Neural cell (in vitro differentiated cells): ENCODE results near the gene ITGB4. TPM values are rescaled to one million over a fixed set of nuclear protein-coding genes. Genes with fewer than 3 reads are reported as not detected.

Experiments used
- H2AFZ ChIP-seq: fragments of 200-600, 300-800 bp; sonication (generic), shearing (Covaris generic); 2 replicates; pipeline ENCODE4 v1.6.0; 2014; ENCODE audit warnings: low read depth, mild to moderate bottlenecking, antibody characterized with exemption, low read length, moderate library complexity
- H3F3A ChIP-seq: fragments of 200-600 bp; shearing (Covaris generic); 2 replicates; pipeline ENCODE4 v1.6.1; 2016; ENCODE audit warnings: mild to moderate bottlenecking, moderate library complexity, mixed read lengths, antibody characterized with exemption, low read length; ENCODE audit not compliant: insufficient read depth, poor library complexity, severe bottlenecking
- H3K27ac ChIP-seq: fragments of 200-600, 300-800 bp; sonication (generic), shearing (Covaris generic); 2 replicates; pipeline ENCODE4 v1.5.1; 2014; ENCODE audit warnings: mild to moderate bottlenecking, low read length, moderate library complexity
- H3K27me3 ChIP-seq: fragments of 300-800, 200-600 bp; sonication (generic), shearing (Covaris generic); 2 replicates; pipeline ENCODE4 v1.6.0; 2014; ENCODE audit warnings: mild to moderate bottlenecking, low read depth, low read length, moderate library complexity; ENCODE audit not compliant: insufficient read depth
- H3K36me3 ChIP-seq: fragments of 300-800, 200-600 bp; sonication (generic), shearing (Covaris generic); 2 replicates; pipeline ENCODE4 v1.5.1; 2014; ENCODE audit warnings: mild to moderate bottlenecking, antibody characterized with exemption, low read length, moderate library complexity; ENCODE audit not compliant: insufficient read depth
- H3K4me2 ChIP-seq: fragments of 300-800, 200-600 bp; sonication (generic), shearing (Covaris generic); 2 replicates; pipeline ENCODE4 v1.6.0; 2014; ENCODE audit warnings: mild to moderate bottlenecking, low read length
- H3K4me3 ChIP-seq: fragments of 300-800, 200-600 bp; sonication (generic), shearing (Covaris generic); 2 replicates; pipeline ENCODE4 v1.5.1; 2014; ENCODE audit warnings: mild to moderate bottlenecking, low read length, moderate library complexity
- H3K79me2 ChIP-seq: fragments of 200-600 bp; shearing (Covaris generic); replicated peaks from 2 replicates; pipeline ENCODE4 v1.6.0; 2014; ENCODE audit warnings: mild to moderate bottlenecking, low read length, moderate library complexity; ENCODE audit not compliant: insufficient read depth
- H3K9ac ChIP-seq: fragments of 300-800, 200-600 bp; sonication (generic), shearing (Covaris generic); 2 replicates; pipeline ENCODE4 v1.6.1; 2016; ENCODE audit warnings: mild to moderate bottlenecking, low read length, mixed read lengths
- H3K9me2 ChIP-seq: fragments of 200-600 bp; shearing (Covaris generic); 2 replicates; pipeline ENCODE4 v1.6.1; 2016; ENCODE audit warnings: mild to moderate bottlenecking, low read length, mixed read lengths; ENCODE audit not compliant: insufficient read depth
- H3K9me3 ChIP-seq: fragments of 200-600, 300-800 bp; sonication (generic), shearing (Covaris generic); 2 replicates; pipeline ENCODE4 v1.6.1; 2016; ENCODE audit warnings: mild to moderate bottlenecking, mixed run types, low read length, moderate library complexity, mixed read lengths
- H4K20me1 ChIP-seq: fragments of 200-600 bp; shearing (Covaris generic); 2 replicates; pipeline ENCODE4 v1.6.1; 2016; ENCODE audit warnings: mild to moderate bottlenecking, mixed run types; ENCODE audit not compliant: insufficient read depth
- EP300 ChIP-seq: fragments of 450-650 bp; conservative IDR thresholded peaks from 2 replicates; pipeline ENCODE4 v1.6.1; 2014; ENCODE audit warnings: antibody characterized with exemption, mild to moderate bottlenecking, moderate library complexity; ENCODE audit not compliant: poor library complexity, severe bottlenecking
- EZH2 ChIP-seq: fragments of 200-600, 300-800 bp; shearing (Covaris generic), sonication (generic); IDR thresholded peaks from 2 replicates; pipeline ENCODE4 v1.6.1; 2014; ENCODE audit warnings: antibody characterized with exemption, low read length, borderline replicate concordance, mild to moderate bottlenecking; ENCODE audit not compliant: insufficient read depth, poor library complexity, severe bottlenecking
- MXI1 ChIP-seq: fragments of 450-650 bp; conservative IDR thresholded peaks from 2 replicates; pipeline ENCODE4 v1.6.1; 2014; ENCODE audit warnings: antibody characterized with exemption, mild to moderate bottlenecking; ENCODE audit not compliant: poor library complexity, severe bottlenecking
- POLR2AphosphoS5 ChIP-seq: IDR thresholded peaks from 2 replicates; pipeline ENCODE4 v1.6.1; 2012
- RAD21 ChIP-seq: fragments of 450-650 bp; conservative IDR thresholded peaks from 2 replicates; pipeline ENCODE4 v1.6.1; 2014; ENCODE audit warnings: antibody characterized with exemption, mild to moderate bottlenecking, moderate library complexity
- SMC3 ChIP-seq: fragments of 450-650 bp; conservative IDR thresholded peaks from 2 replicates; pipeline ENCODE4 v1.6.1; 2014; ENCODE audit warnings: antibody characterized with exemption, mild to moderate bottlenecking, moderate library complexity; ENCODE audit not compliant: poor library complexity
- TAF1 ChIP-seq: IDR thresholded peaks from 2 replicates; pipeline ENCODE4 v1.6.1; 2012; ENCODE audit warnings: low read depth
- polyA plus RNA-seq: library from polyadenylated mRNA; depleted of rRNA; stranded (reverse); fragments of >200 nt; gene quantifications from 2 replicates; pipeline ENCODE4 v1.2.3, GENCODE V29; 2014
- TF ChIP-seq, protein P1 (sequence below): fragments of 450-650 bp; IDR thresholded peaks from 2 replicates; pipeline ENCODE4 v1.5.1; 2014; ENCODE audit warnings: antibody characterized with exemption, mild to moderate bottlenecking, moderate library complexity; ENCODE audit not compliant: poor library complexity, severe bottlenecking
- TF ChIP-seq, protein P2 (sequence below): IDR thresholded peaks from 2 replicates; pipeline ENCODE4 v1.6.1; 2012; ENCODE audit warnings: borderline replicate concordance

ITGB4 gene
- polyA plus RNA-seq, 1 donor from 2014 or later: not detected

DNA sequence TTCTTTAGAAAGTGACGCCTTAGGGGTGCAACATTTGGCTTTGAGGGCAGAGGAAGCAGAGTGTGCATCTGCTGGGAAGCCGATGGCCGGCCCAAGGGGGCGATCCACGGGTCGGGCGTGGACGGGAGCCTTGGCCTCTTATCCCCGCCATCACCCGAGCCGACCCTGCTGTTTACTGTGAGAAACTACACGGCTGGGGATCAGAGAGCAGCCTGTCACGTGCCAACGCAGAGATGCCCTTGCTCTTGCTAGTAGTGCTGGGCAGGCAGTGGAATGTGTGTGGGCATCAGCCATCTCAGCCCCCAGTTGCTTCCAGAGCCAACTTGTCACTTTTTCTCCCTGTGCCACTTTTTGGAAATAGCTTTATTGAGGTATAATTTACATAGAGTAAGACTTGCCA lies 26.7 kb upstream of the ITGB4 start:
- H4K20me1 ChIP-seq: no peaks in the 10 kb centered on the region

DNA sequence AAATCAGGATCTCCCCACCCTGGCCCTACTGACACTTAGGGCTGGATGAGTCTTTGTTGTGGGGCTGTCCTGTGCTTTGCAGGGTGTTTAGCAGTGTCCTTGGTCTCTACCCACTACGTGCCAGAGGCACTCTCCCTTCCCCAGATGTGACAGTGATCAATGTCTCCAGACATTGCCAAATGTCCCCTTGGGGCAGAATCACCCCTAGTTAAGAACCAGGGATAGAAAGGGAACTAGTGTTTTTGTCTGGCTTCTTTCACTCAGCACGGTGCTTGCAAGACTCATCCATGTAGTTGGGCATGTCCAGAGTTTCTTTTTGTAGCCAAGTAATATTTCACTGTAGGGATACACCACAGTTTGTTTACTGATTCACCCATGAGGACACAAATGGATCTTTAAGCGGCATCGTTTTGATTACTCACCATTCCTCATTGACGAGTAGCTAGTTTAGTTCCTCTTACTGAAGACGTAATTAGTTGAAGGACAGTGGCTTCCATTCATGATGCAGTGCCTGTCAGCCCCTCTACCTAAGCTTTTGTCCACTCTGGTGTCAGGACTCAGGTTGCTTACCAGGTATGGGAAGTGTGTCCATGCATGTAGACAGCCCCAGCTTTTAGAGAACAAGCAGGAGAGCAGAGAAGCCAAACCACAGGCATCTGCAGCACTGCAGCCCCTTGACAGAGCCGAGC lies 26.0 kb upstream of the ITGB4 start:
- no peaks in the 10 kb centered on the region for H3K9me3 ChIP-seq
- no peaks in the 10 kb centered on the region for H4K20me1 ChIP-seq
- TF ChIP-seq POLR2AphosphoS5 (no peak), RAD21 (no peak), MXI1 (no peak), SMC3 (no peak), EZH2 (no peak)
- TF ChIP-seq, protein P1, sequence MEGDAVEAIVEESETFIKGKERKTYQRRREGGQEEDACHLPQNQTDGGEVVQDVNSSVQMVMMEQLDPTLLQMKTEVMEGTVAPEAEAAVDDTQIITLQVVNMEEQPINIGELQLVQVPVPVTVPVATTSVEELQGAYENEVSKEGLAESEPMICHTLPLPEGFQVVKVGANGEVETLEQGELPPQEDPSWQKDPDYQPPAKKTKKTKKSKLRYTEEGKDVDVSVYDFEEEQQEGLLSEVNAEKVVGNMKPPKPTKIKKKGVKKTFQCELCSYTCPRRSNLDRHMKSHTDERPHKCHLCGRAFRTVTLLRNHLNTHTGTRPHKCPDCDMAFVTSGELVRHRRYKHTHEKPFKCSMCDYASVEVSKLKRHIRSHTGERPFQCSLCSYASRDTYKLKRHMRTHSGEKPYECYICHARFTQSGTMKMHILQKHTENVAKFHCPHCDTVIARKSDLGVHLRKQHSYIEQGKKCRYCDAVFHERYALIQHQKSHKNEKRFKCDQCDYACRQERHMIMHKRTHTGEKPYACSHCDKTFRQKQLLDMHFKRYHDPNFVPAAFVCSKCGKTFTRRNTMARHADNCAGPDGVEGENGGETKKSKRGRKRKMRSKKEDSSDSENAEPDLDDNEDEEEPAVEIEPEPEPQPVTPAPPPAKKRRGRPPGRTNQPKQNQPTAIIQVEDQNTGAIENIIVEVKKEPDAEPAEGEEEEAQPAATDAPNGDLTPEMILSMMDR: no peak
- no peaks in the 10 kb centered on the region for H3K36me3 ChIP-seq
- H3K9me2 ChIP-seq: no peaks in the 10 kb centered on the region
- no peaks in the 10 kb centered on the region for H3K79me2 ChIP-seq
- no peak overlapping the region for H3K27ac ChIP-seq
- H3K27me3 ChIP-seq: no peaks in the 10 kb centered on the region
- no peak overlapping the region for H3K4me2 ChIP-seq
- no peak overlapping the region for H2AFZ ChIP-seq
- H3F3A ChIP-seq: no peaks in the 10 kb centered on the region
- H3K4me3 ChIP-seq: no peak overlapping the region
- no peak overlapping the region for H3K9ac ChIP-seq

More for the DNA sequence above, 26.7 kb upstream of the ITGB4 start:
- TF ChIP-seq, protein P2, sequence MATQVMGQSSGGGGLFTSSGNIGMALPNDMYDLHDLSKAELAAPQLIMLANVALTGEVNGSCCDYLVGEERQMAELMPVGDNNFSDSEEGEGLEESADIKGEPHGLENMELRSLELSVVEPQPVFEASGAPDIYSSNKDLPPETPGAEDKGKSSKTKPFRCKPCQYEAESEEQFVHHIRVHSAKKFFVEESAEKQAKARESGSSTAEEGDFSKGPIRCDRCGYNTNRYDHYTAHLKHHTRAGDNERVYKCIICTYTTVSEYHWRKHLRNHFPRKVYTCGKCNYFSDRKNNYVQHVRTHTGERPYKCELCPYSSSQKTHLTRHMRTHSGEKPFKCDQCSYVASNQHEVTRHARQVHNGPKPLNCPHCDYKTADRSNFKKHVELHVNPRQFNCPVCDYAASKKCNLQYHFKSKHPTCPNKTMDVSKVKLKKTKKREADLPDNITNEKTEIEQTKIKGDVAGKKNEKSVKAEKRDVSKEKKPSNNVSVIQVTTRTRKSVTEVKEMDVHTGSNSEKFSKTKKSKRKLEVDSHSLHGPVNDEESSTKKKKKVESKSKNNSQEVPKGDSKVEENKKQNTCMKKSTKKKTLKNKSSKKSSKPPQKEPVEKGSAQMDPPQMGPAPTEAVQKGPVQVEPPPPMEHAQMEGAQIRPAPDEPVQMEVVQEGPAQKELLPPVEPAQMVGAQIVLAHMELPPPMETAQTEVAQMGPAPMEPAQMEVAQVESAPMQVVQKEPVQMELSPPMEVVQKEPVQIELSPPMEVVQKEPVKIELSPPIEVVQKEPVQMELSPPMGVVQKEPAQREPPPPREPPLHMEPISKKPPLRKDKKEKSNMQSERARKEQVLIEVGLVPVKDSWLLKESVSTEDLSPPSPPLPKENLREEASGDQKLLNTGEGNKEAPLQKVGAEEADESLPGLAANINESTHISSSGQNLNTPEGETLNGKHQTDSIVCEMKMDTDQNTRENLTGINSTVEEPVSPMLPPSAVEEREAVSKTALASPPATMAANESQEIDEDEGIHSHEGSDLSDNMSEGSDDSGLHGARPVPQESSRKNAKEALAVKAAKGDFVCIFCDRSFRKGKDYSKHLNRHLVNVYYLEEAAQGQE: no peak
- TF ChIP-seq MXI1: no peak
- TF ChIP-seq TAF1: no peak
- TF ChIP-seq EZH2: no peak
- TF ChIP-seq SMC3: no peak
- TF ChIP-seq POLR2AphosphoS5: no peak
- TF ChIP-seq EP300: no peak
- no peak for TF ChIP-seq RAD21
- TF ChIP-seq, protein P1: no peak
- H2AFZ ChIP-seq: no peak overlapping the region
- H3K79me2 ChIP-seq: no peaks in the 10 kb centered on the region
- H3K4me3 ChIP-seq: no peak overlapping the region
- H3K9me3 ChIP-seq: no peaks in the 10 kb centered on the region
- H3K4me2 ChIP-seq: no peak overlapping the region
- H3K27ac ChIP-seq: no peak overlapping the region
- no peaks in the 10 kb centered on the region for H3K27me3 ChIP-seq
- no peak overlapping the region for H3K9ac ChIP-seq
- no peaks in the 10 kb centered on the region for H3K9me2 ChIP-seq
- no peaks in the 10 kb centered on the region for H3F3A ChIP-seq
- H3K36me3 ChIP-seq: no peaks in the 10 kb centered on the region
